GM12878 (cell line): ENCODE data around the gene PIP5KL1. TPM values are rescaled to one million over a fixed set of nuclear protein-coding genes. Genes with fewer than 3 reads are reported as not detected.
A peak's percentile ranks its signal among the peaks of the same experiment; 100 is the strongest.

Experiments used
- BHLHE40 ChIP-seq, 2 experiments: fragments of 450-650 bp in 1 of 2; IDR thresholded peaks; 2 replicates each; pipeline ENCODE4 v1.6.1; 2011 to 2017; ENCODE audit warnings: low read depth in 2 of 2, borderline replicate concordance in 1 of 2, improper control_type of control experiment in 1 of 2, low read length in 1 of 2, mild to moderate bottlenecking in 1 of 2
- CEBPB ChIP-seq, 2 experiments: fragments of 150-350 bp in 1 of 2; IDR thresholded peaks; 2 replicates each; pipeline ENCODE4 v1.6.1; 2012 to 2014; ENCODE audit warnings: low read depth in 2 of 2, low read length in 2 of 2, borderline replicate concordance in 1 of 2, inconsistent platforms in 1 of 2
- CHD1 ChIP-seq: IDR thresholded peaks from 2 replicates; pipeline ENCODE4 v1.6.1; 2012; ENCODE audit warnings: low read depth, low read length, improper control_type of control experiment
- EGR1 ChIP-seq, 2 experiments: IDR thresholded peaks; 1 replicate in 1 of 2; 2 replicates in 1 of 2; pipeline ENCODE4 v1.6.1; 2011 to 2012; ENCODE audit warnings: low read depth in 2 of 2, low read length in 2 of 2, borderline replicate concordance in 1 of 2, mild to moderate bottlenecking in 1 of 2, moderate library complexity in 1 of 2
- FOXK2 ChIP-seq: fragments of 450-650 bp; IDR thresholded peaks from 2 replicates; pipeline ENCODE4 v1.6.1; 2017; ENCODE audit warnings: mild to moderate bottlenecking, moderate library complexity
- MEF2A ChIP-seq: IDR thresholded peaks from 2 replicates; pipeline ENCODE4 v1.6.1; 2011; ENCODE audit warnings: low read depth, mild to moderate bottlenecking, low read length, moderate library complexity; ENCODE audit not compliant: insufficient read depth
- MLLT1 ChIP-seq: fragments of 450-650 bp; IDR thresholded peaks from 2 replicates; pipeline ENCODE4 v1.6.1; 2016; ENCODE audit warnings: mild to moderate bottlenecking
- PBX3 ChIP-seq: IDR thresholded peaks from 2 replicates; pipeline ENCODE4 v1.6.1; 2011; ENCODE audit warnings: mild to moderate bottlenecking, low read depth, low read length, moderate library complexity; ENCODE audit not compliant: insufficient replicate concordance
- POU2F2 ChIP-seq: IDR thresholded peaks from 3 replicates; pipeline ENCODE4 v1.6.1; 2011; ENCODE audit warnings: low read depth, mild to moderate bottlenecking, low read length, borderline replicate concordance
- RAD21 ChIP-seq: IDR thresholded peaks from 2 replicates; pipeline ENCODE4 v1.6.1; 2011; ENCODE audit warnings: mild to moderate bottlenecking, low read depth, low read length, moderate library complexity; ENCODE audit not compliant: insufficient read depth
- SIX5 ChIP-seq: IDR thresholded peaks from 2 replicates; pipeline ENCODE4 v1.6.1; 2011; ENCODE audit warnings: mild to moderate bottlenecking, low read depth, low read length, moderate library complexity; ENCODE audit not compliant: severe bottlenecking
- SREBF2 ChIP-seq: IDR thresholded peaks from 2 replicates; pipeline ENCODE4 v1.6.1; 2012; ENCODE audit warnings: mild to moderate bottlenecking, low read length
- SRF ChIP-seq, 2 experiments: IDR thresholded peaks; 2 replicates each; pipeline ENCODE4 v1.6.1; 2011; ENCODE audit warnings: low read depth in 2 of 2, low read length in 2 of 2, mild to moderate bottlenecking in 1 of 2, moderate library complexity in 1 of 2
- SUPT20H ChIP-seq: IDR thresholded peaks from 2 replicates; pipeline ENCODE4 v1.6.1; 2011; ENCODE audit warnings: low read depth, mild to moderate bottlenecking, low read length, moderate library complexity, borderline replicate concordance; ENCODE audit not compliant: control insufficient read depth
- TCF7 ChIP-seq: IDR thresholded peaks from 2 replicates; pipeline ENCODE4 v1.6.1; 2014; ENCODE audit warnings: antibody characterized with exemption, borderline replicate concordance
- USF1 ChIP-seq: IDR thresholded peaks from 2 replicates; pipeline ENCODE4 v1.6.1; 2011; ENCODE audit warnings: borderline replicate concordance, low read depth, mild to moderate bottlenecking, moderate library complexity, mixed read lengths, low read length; ENCODE audit not compliant: insufficient read depth; ENCODE audit errors: extremely low read length
- ZBTB11 ChIP-seq: fragments of 450-650 bp; formaldehyde crosslinking; IDR thresholded peaks from 2 replicates; pipeline ENCODE4 v1.5.0; 2022; ENCODE audit warnings: mild to moderate bottlenecking, missing genetic modification characterization
- ZBTB33 ChIP-seq: fragments of 450-650 bp; IDR thresholded peaks from 2 replicates; pipeline ENCODE4 v1.6.1; 2017; ENCODE audit warnings: mild to moderate bottlenecking
- polyA plus RNA-seq, 11 experiments: library from polyadenylated mRNA; depleted of rRNA in 4 of 11; unstranded in 6 of 11; stranded (reverse) in 5 of 11; fragments of >200 nt; fragmentation: Nextera tagmentation in 4 of 11; fragmentation: Illumina TruSeq in 1 of 11; extraction: Ambion mirVana in 4 of 11; extraction: Trizol in 1 of 11; gene quantifications; 1 replicate in 1 of 11; 2 replicates in 10 of 11; pipeline versions ENCODE4 v1.2.1 to v1.2.3, GENCODE V29; 2011 to 2016; ENCODE audit warnings: inconsistent platforms in 2 of 11, missing spikeins in 2 of 11, low read depth in 1 of 11
- total RNA-seq, 4 experiments: library from RNA; depleted of rRNA in 3 of 4; stranded (reverse); fragments of >200 nt in 3 of 4; fragmentation: Illumina TruSeq in 1 of 4; extraction: Trizol in 1 of 4; gene quantifications; 2 replicates each; pipeline versions ENCODE4 v1.2.1 to v1.2.3, GENCODE V29; 2013 to 2021

Gene PIP5KL1
- total and polyA plus RNA-seq, 10 of the 15 experiments (the other 5 are each of a cell fraction or from before 2014, with no cell fraction given), result 0.04 to 0.67 (median 0.43) TPM; not detected in 2

- TF ChIP-seq RAD21 (no peak), SUPT20H (no peak), ZBTB33 (no peak), BHLHE40 (IDR thresholded peaks at IDR 0.05; ENCODE audit: borderline replicate concordance in 1 of 2, low read depth in 2 of 2, low read length in 1 of 2) (peak; percentile 43 to 65), SIX5 (peak; percentile 91), FOXK2 (no peak), SREBF2 (peak; percentile 38; the same call in 1 of the 2 replicates), MEF2A (no peak), CEBPB (IDR thresholded peaks at IDR 0.05; ENCODE audit: borderline replicate concordance in 1 of 2, low read depth in 2 of 2, low read length in 2 of 2) (no peak), TCF7 (no peak), USF1 (no peak), CHD1 (no peak), POU2F2 (peak; percentile 92; the same call in 2 of the 3 replicates), EGR1 (IDR thresholded peaks at IDR 0.05; ENCODE audit: borderline replicate concordance in 1 of 2, low read depth in 2 of 2, low read length in 2 of 2) (peak in 1 of 2 experiments; percentile 16; a peak in 1 of 3 replicates), MLLT1 (peak; percentile 30; the same call in 1 of the 2 replicates), SRF (IDR thresholded peaks at IDR 0.05; ENCODE audit: low read depth in 2 of 2, low read length in 2 of 2) (0 out of 4 replicates have a peak, but pooled peaks of 1 of the 2 experiments have one; percentile 1), ZBTB11 (CRISPR knock-in tag) (0 out of 2 replicates have a peak, but pooled peaks have one; percentile 20), PBX3 (peak; percentile 28)
These were observed 7.1 kb upstream of the PIP5KL1 start, which contains the start of gene DPM2 (continued) for GRCh38 chr9:127937388-127938297.
